H1 (cell line): ENCODE data around the gene ETS1. TPM values are rescaled to one million over a fixed set of nuclear protein-coding genes. Genes with fewer than 3 reads are reported as not detected.

Experiments used
- CTCF ChIA-PET: fragments of 300-600 bp; sonication (Branson Sonifier 250); formaldehyde crosslinking; loops from one replicate; lab custom pipeline; 2021; ENCODE audit not compliant: partially characterized antibody; lab: Charles Lee
- POLR2A ChIA-PET: fragments of 300-600 bp; sonication (Branson Sonifier 250); formaldehyde crosslinking; loops from one replicate; lab custom pipeline; 2021; ENCODE audit warnings: inconsistent platforms; ENCODE audit not compliant: partially characterized antibody; lab: Charles Lee
- DNase-seq, 2 experiments: peaks; one replicate each; pipeline versions ENCODE4 v3.0.0 to v3.0.0-alpha.2; 2010 to 2022; ENCODE audit warnings: low spot score in 2 of 2, low read depth in 1 of 2, mixed read lengths in 1 of 2
- FAIRE-seq: peaks from 2 replicates; lab custom pipeline; 2011; peaks lifted over from hg19 to GRCh38; lab: Jason Lieb, UNC
- H2AFZ ChIP-seq: 2 replicates; pipeline ENCODE4 v1.8.1; 2012; ENCODE audit warnings: low read length, inconsistent platforms
- H2AK5ac ChIP-seq: 2 replicates; pipeline ENCODE4 v1.6.1; 2013; ENCODE audit warnings: low read depth, low read length
- H2BK120ac ChIP-seq: replicated peaks from 2 replicates; pipeline ENCODE3; 2013; ENCODE audit warnings: low read depth, low read length, inconsistent platforms
- H2BK12ac ChIP-seq: 2 replicates; pipeline ENCODE4 v1.6.1; 2013; ENCODE audit warnings: low read depth, low read length
- H2BK15ac ChIP-seq: 2 replicates; pipeline ENCODE4 v1.6.1; 2013; ENCODE audit warnings: low read length
- H2BK20ac ChIP-seq: 2 replicates; pipeline ENCODE4 v1.6.1; 2013; ENCODE audit warnings: low read length
- H2BK5ac ChIP-seq: 2 replicates; pipeline ENCODE4 v1.6.1; 2013; ENCODE audit warnings: low read depth, low read length
- H3K14ac ChIP-seq: 2 replicates; pipeline ENCODE4 v1.6.1; 2013; ENCODE audit warnings: inconsistent platforms; ENCODE audit not compliant: insufficient read length
- H3K18ac ChIP-seq: 2 replicates; pipeline ENCODE4 v1.6.1; 2013; ENCODE audit warnings: low read length; ENCODE audit errors: extremely low read depth
- H3K23ac ChIP-seq: 2 replicates; pipeline ENCODE4 v1.6.1; 2013; ENCODE audit warnings: inconsistent platforms; ENCODE audit not compliant: insufficient read length
- H3K23me2 ChIP-seq: 2 replicates; pipeline ENCODE4 v1.6.1; 2013; ENCODE audit warnings: low read depth, low read length
- H3K27ac ChIP-seq: 2 replicates; pipeline ENCODE4 v1.6.1; 2011; ENCODE audit warnings: low read depth, low read length, inconsistent platforms
- H3K27me3 ChIP-seq, 4 experiments: replicated peaks in 1 of 4; 1 replicate in 1 of 4; 2 replicates in 3 of 4; pipeline versions ENCODE4 v1.6.1 to v1.8.1; 2011 to 2013; ENCODE audit warnings: low read length in 3 of 4, mild to moderate bottlenecking in 3 of 4, inconsistent platforms in 2 of 4, mixed read lengths in 2 of 4, moderate library complexity in 1 of 4; ENCODE audit not compliant: control insufficient read depth in 3 of 4, insufficient read depth in 3 of 4; ENCODE audit errors: extremely low read depth in 1 of 4
- H3K36me3 ChIP-seq, 4 experiments: 2 replicates each; pipeline versions ENCODE4 v1.6.1 to v1.8.1; 2011 to 2013; ENCODE audit warnings: mild to moderate bottlenecking in 4 of 4, low read length in 3 of 4, moderate library complexity in 2 of 4, control low read depth in 1 of 4, inconsistent platforms in 1 of 4; ENCODE audit not compliant: insufficient read depth in 4 of 4, control insufficient read depth in 2 of 4
- H3K4ac ChIP-seq: replicated peaks from 2 replicates; pipeline ENCODE3; 2013; ENCODE audit warnings: low read length, low read depth, mixed read lengths, inconsistent platforms; ENCODE audit not compliant: insufficient read length
- H3K4me1 ChIP-seq, 4 experiments: replicated peaks in 1 of 4; 1 replicate in 1 of 4; 2 replicates in 3 of 4; pipeline versions ENCODE4 v1.6.1 to v1.8.1; 2011 to 2013; ENCODE audit warnings: low read length in 3 of 4, inconsistent platforms in 2 of 4, mixed read lengths in 1 of 4; ENCODE audit not compliant: insufficient read depth in 4 of 4, control insufficient read depth in 3 of 4
- H3K4me2 ChIP-seq, 2 experiments: 2 replicates each; pipeline versions ENCODE4 v1.6.1 to v1.8.1; 2011 to 2013; ENCODE audit warnings: low read depth in 2 of 2, low read length in 2 of 2, control low read depth in 1 of 2, inconsistent platforms in 1 of 2, mild to moderate bottlenecking in 1 of 2; ENCODE audit not compliant: insufficient read depth in 1 of 2
- H3K4me3 ChIP-seq, 4 experiments: fragments of 200-600, 300-600 bp in 1 of 4; sonication (generic), shearing (Covaris generic), sonication (Bioruptor Twin) in 1 of 4; 2 replicates each; pipeline versions ENCODE4 v1.5.1 to v1.8.1; 2011 to 2016; ENCODE audit warnings: low read length in 4 of 4, low read depth in 3 of 4, control low read depth in 2 of 4, inconsistent platforms in 2 of 4, mild to moderate bottlenecking in 2 of 4, mixed read lengths in 1 of 4, moderate library complexity in 1 of 4; ENCODE audit not compliant: insufficient read depth in 2 of 4; ENCODE audit errors: extremely low read depth in 1 of 4
- H3K56ac ChIP-seq: replicated peaks from 2 replicates; pipeline ENCODE3; 2013; ENCODE audit warnings: low read depth, mild to moderate bottlenecking, mixed read lengths, low read length, inconsistent platforms; ENCODE audit not compliant: insufficient read length
- H3K79me1 ChIP-seq: 2 replicates; pipeline ENCODE4 v1.6.1; 2013; ENCODE audit warnings: low read depth, low read length, control low read depth
- H3K79me2 ChIP-seq, 2 experiments: 2 replicates each; pipeline versions ENCODE4 v1.6.1 to v1.8.1; 2012 to 2013; ENCODE audit warnings: low read length in 2 of 2, mild to moderate bottlenecking in 2 of 2, inconsistent platforms in 1 of 2; ENCODE audit not compliant: insufficient read depth in 2 of 2, control insufficient read depth in 1 of 2
- H3K9ac ChIP-seq, 4 experiments: replicated peaks in 1 of 4; 1 replicate in 1 of 4; 2 replicates in 3 of 4; pipeline versions ENCODE4 v1.6.1 to v1.8.1; 2011 to 2013; ENCODE audit warnings: low read depth in 3 of 4, low read length in 3 of 4, control low read depth in 2 of 4, mild to moderate bottlenecking in 2 of 4, moderate library complexity in 2 of 4, inconsistent platforms in 1 of 4; ENCODE audit errors: extremely low read depth in 1 of 4
- H3K9me3 ChIP-seq, 2 experiments: 2 replicates each; pipeline versions ENCODE4 v1.6.1 to v1.8.1; 2012 to 2013; ENCODE audit warnings: mild to moderate bottlenecking in 2 of 2, moderate library complexity in 2 of 2, control low read depth in 1 of 2, inconsistent platforms in 1 of 2, low read depth in 1 of 2, low read length in 1 of 2, mixed read lengths in 1 of 2; ENCODE audit not compliant: insufficient read depth in 2 of 2
- H4K20me1 ChIP-seq, 2 experiments: replicated peaks in 1 of 2; 2 replicates each; pipeline versions ENCODE3 to v1.8.1; 2011 to 2013; ENCODE audit warnings: inconsistent platforms in 2 of 2, low read length in 2 of 2, mild to moderate bottlenecking in 1 of 2; ENCODE audit not compliant: insufficient read depth in 2 of 2, control insufficient read depth in 1 of 2
- H4K5ac ChIP-seq: 2 replicates; pipeline ENCODE4 v1.6.1; 2013; ENCODE audit warnings: low read length, low read depth, mixed read lengths, inconsistent platforms; ENCODE audit not compliant: insufficient read length
- H4K8ac ChIP-seq: 2 replicates; pipeline ENCODE4 v1.8.0; 2013; ENCODE audit warnings: mild to moderate bottlenecking, moderate library complexity, low read length, inconsistent platforms; ENCODE audit not compliant: insufficient read depth; ENCODE audit errors: extremely low read depth
- H4K91ac ChIP-seq: replicated peaks from 2 replicates; pipeline ENCODE3; 2013; ENCODE audit warnings: low read length, mixed read lengths, inconsistent platforms; ENCODE audit not compliant: insufficient read length
- CTBP2 ChIP-seq: IDR thresholded peaks from 2 replicates; pipeline ENCODE4 v1.7.0; 2011; ENCODE audit warnings: borderline replicate concordance, mild to moderate bottlenecking, moderate library complexity, mixed read lengths, low read length; ENCODE audit not compliant: insufficient read depth, insufficient read length
- HDAC6 ChIP-seq: IDR thresholded peaks from one replicate; pipeline ENCODE4 v1.7.1; 2012; ENCODE audit warnings: low read depth, mild to moderate bottlenecking, inconsistent platforms, low read length, moderate library complexity
- KDM1A ChIP-seq: fragments of 200-600, 300-600 bp; sonication (generic); IDR thresholded peaks from 2 replicates; pipeline ENCODE4 v1.7.1; 2016; ENCODE audit warnings: mild to moderate bottlenecking, low read length, borderline replicate concordance
- POLR2A ChIP-seq, 2 experiments: IDR thresholded peaks; 1 replicate in 1 of 2; 2 replicates in 1 of 2; pipeline ENCODE4 v1.6.1; 2011; ENCODE audit warnings: low read depth in 2 of 2, low read length in 2 of 2, mild to moderate bottlenecking in 2 of 2; ENCODE audit errors: control extremely low read depth in 1 of 2
- RXRA ChIP-seq: IDR thresholded peaks from 2 replicates; pipeline ENCODE4 v1.6.1; 2011; ENCODE audit warnings: low read depth, mild to moderate bottlenecking, low read length, moderate library complexity; ENCODE audit not compliant: insufficient read depth
- SP4 ChIP-seq: IDR thresholded peaks from 2 replicates; pipeline ENCODE4 v1.6.1; 2012; ENCODE audit warnings: low read length, inconsistent platforms
- WGBS, 2 experiments: shearing (Covaris generic) in 1 of 2; methylation state at CpG; one replicate each; pipeline versions ENCODE4 v1.1.6 to v1.1.7; 2013 to 2015; ENCODE audit warnings: low lambda C conversion rate in 2 of 2, mixed read lengths in 2 of 2, inconsistent platforms in 1 of 2, low coverage in 1 of 2, missing lambda C conversion rate in 1 of 2; ENCODE audit not compliant: insufficient replicate concordance in 2 of 2, insufficient coverage in 1 of 2, insufficient read length in 1 of 2; ENCODE audit errors: extremely low coverage in 1 of 2, missing lambda C conversion rate in 1 of 2; 5-methylcytosine and 5-hydroxymethylcytosine counted together
- polyA plus RNA-seq, 7 experiments: library from polyadenylated mRNA; depleted of rRNA in 3 of 7; stranded (reverse) in 5 of 7; unstranded in 2 of 7; fragments of >200 nt in 5 of 7; fragments of 200-250 nt in 2 of 7; gene quantifications; 1 replicate in 5 of 7; 2 replicates in 1 of 7; 4 replicates in 1 of 7; pipeline versions ENCODE4 v1.2.1 to v1.2.3, GENCODE V29; 2011 to 2013; ENCODE audit warnings: missing spikeins in 2 of 7, mixed read lengths in 2 of 7
- total RNA-seq: library from RNA; stranded (reverse); fragmentation: NEBNext Ultra II Directional; extraction: Animal tissue kit (Norgen Biotek cat#: 25700); gene quantifications from 2 replicates; pipeline ENCODE4 v1.2.1, GENCODE V29; 2021

The ETS1 gene
- total and polyA plus RNA-seq, 2 of the 8 experiments (the other 6 are each of a cell fraction or from before 2014, with no cell fraction given) = 10.0 to 35.3 TPM

DNA sequence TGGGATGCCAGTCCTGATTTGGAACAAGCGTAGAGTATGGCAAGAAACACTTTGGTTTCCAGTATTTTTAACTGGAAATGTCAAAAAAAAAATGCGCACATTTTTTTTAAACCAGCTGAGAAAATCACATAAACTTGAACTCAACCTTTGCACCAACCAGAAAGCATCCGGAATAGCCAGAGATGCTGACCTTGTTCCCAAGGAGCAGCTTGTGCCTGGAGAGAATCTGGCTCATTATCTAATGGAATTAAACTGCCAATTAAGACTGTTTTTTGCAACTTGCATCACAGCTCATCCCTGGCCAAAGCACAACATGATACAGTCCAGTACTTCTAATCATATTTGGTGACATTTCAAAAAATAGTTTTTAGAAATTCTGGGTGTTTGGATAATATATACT is 8.4 kb upstream of the ETS1 start:
- H2BK15ac ChIP-seq = no peak overlapping the region
- no peak overlapping the region for H4K91ac ChIP-seq
- no peak overlapping the region for H2AFZ ChIP-seq
- H3K4me3 ChIP-seq = no peak overlapping the region
- ChIA-PET CTCF (interaction anchor here (0.7 to 1.6 kb wide), 4 partner anchors 27 to 165 kb away, joined by 3 to 4 read pairs (median 3); no protein-coding TSS in a partner anchor), POLR2A (no interaction called here)
- H3K4me2 ChIP-seq = no peak overlapping the region
- no peak overlapping the region for H2BK120ac ChIP-seq
- H3K9ac ChIP-seq = no peak overlapping the region
- H3K18ac ChIP-seq = no peak overlapping the region
- no peaks in the 10 kb centered on the region for H3K79me2 ChIP-seq
- H4K8ac ChIP-seq = no peak overlapping the region
- WGBS, 2 experiments = 93% methylated on average over 3 of the region's 3 CpGs; no CpG with 5 or more reads in 1 of the 2 experiments
- no peaks in the 10 kb centered on the region for H4K20me1 ChIP-seq
- H2AK5ac ChIP-seq = no peak overlapping the region
- H3K27ac ChIP-seq = no peak overlapping the region
- H2BK12ac ChIP-seq = no peak overlapping the region
- H3K23me2 ChIP-seq = no peaks in the 10 kb centered on the region; the same call in 1 of the 2 replicates
- no peaks in the 10 kb centered on the region for H3K9me3 ChIP-seq
- no peak overlapping the region for H3K56ac ChIP-seq
- no peak overlapping the region for H3K14ac ChIP-seq
- H3K27me3 ChIP-seq = no peaks in the 10 kb centered on the region; a peak in 1 of 7 replicates
- no peak overlapping the region for H2BK20ac ChIP-seq
- FAIRE-seq (no peak), DNase-seq (no peak)
- H3K79me1 ChIP-seq = no peaks in the 10 kb centered on the region
- no peak for TF ChIP-seq SP4
- no peak for TF ChIP-seq CTBP2
- TF ChIP-seq HDAC6 = no peak
- no peak for TF ChIP-seq RXRA
- no peak for TF ChIP-seq KDM1A
- no peak for TF ChIP-seq POLR2A (IDR thresholded peaks at IDR 0.05; ENCODE audit: control extremely low read depth in 1 of 2, low read depth in 2 of 2, low read length in 2 of 2)
- peaks cover 1 to 20% (median 9%) of the 10 kb centered on the region in 4 experiments; a peak in 6 of 7 replicates for H3K4me1 ChIP-seq
- no peak overlapping the region for H3K23ac ChIP-seq
- H3K36me3 ChIP-seq = no peaks in the 10 kb centered on the region
- H2BK5ac ChIP-seq = no peak overlapping the region
- H3K4ac ChIP-seq = no peak overlapping the region
- no peak overlapping the region for H4K5ac ChIP-seq
